NB4 (cell line): ENCODE data around the gene CDKAL1.

ENCODE experiments used
- DNase-seq: peaks from one replicate; pipeline ENCODE4 v3.0.0; 2010; ENCODE audit warnings: low read depth
- H3K4me3 ChIP-seq: one replicate; pipeline ENCODE4 v1.5.1; 2011; ENCODE audit warnings: mild to moderate bottlenecking, low read depth, low read length, moderate library complexity
- CTCF ChIP-seq: IDR thresholded peaks from one replicate; pipeline ENCODE4 v1.5.1; 2012; ENCODE audit warnings: low read depth, low read length
- MAX ChIP-seq: IDR thresholded peaks from 2 replicates; pipeline ENCODE4 v1.6.1; 2011; ENCODE audit warnings: low read depth, low read length
- MYC ChIP-seq: IDR thresholded peaks from 2 replicates; pipeline ENCODE4 v1.6.1; 2011; ENCODE audit warnings: low read depth, low read length
- POLR2A ChIP-seq: IDR thresholded peaks from 2 replicates; pipeline ENCODE4 v1.6.1; 2011; ENCODE audit warnings: mild to moderate bottlenecking; ENCODE audit not compliant: insufficient read length; ENCODE audit errors: extremely low read depth

Gene CDKAL1

GRCh38 chr6:20840675-20841074 is 306.4 kb downstream of the CDKAL1 start:
- H3K4me3 ChIP-seq, result no peak overlapping the region
- DNase-seq, result no peak
- TF ChIP-seq MAX (no peak), CTCF (no peak), POLR2A (no peak), MYC (no peak)

GRCh38 chr6:20841806-20842205 is 307.5 kb downstream of the CDKAL1 start:
- DNase-seq, result no peak
- TF ChIP-seq MAX (no peak), POLR2A (no peak), CTCF (no peak), MYC (no peak)
- no peak overlapping the region for H3K4me3 ChIP-seq

- no peak for TF ChIP-seq MAX
- TF ChIP-seq POLR2A, result no peak
- no peak for TF ChIP-seq CTCF
- no peak for TF ChIP-seq MYC
- DNase-seq, result no peak
- no peak overlapping the region for H3K4me3 ChIP-seq
These were observed 311.3 kb downstream of the CDKAL1 start for GRCh38 chr6:20845592-20845991.

GRCh38 chr6:20846602-20847028 is 312.4 kb downstream of the CDKAL1 start:
- TF ChIP-seq MAX, result peak; percentile 40; the same call in 1 of the 2 replicates
- TF ChIP-seq POLR2A, result no peak
- H3K4me3 ChIP-seq, result no peak overlapping the region
- peak; percentile 88 for DNase-seq

GRCh38 chr6:20847904-20848303 is 313.6 kb downstream of the CDKAL1 start:
- no peak overlapping the region for H3K4me3 ChIP-seq
- TF ChIP-seq MAX (no peak), CTCF (no peak), POLR2A (no peak), MYC (no peak)
- no peak for DNase-seq

- no peak for TF ChIP-seq MAX
- TF ChIP-seq MYC, result no peak
- TF ChIP-seq CTCF, result no peak
- TF ChIP-seq POLR2A, result no peak
- H3K4me3 ChIP-seq, result no peak overlapping the region
- no peak for DNase-seq
These were observed 316.6 kb downstream of the CDKAL1 start for GRCh38 chr6:20850686-20851416.
